OCI-LY3 (cell line): Measurements from ENCODE around the gene PHC2.

ENCODE experiments used
- CTCF ChIP-seq: fragments of 200-600, 300-600 bp; sonication (generic); IDR thresholded peaks from 2 replicates; pipeline ENCODE4 v1.5.1; 2014; ENCODE audit warnings: antibody characterized with exemption, low read length, low read depth
- EZH2phosphoT487 ChIP-seq: fragments of 200-600 bp; shearing (Covaris generic); IDR thresholded peaks from 2 replicates; pipeline ENCODE4 v1.6.1; 2018; ENCODE audit warnings: antibody characterized with exemption, mixed run types, low read depth

DNA sequence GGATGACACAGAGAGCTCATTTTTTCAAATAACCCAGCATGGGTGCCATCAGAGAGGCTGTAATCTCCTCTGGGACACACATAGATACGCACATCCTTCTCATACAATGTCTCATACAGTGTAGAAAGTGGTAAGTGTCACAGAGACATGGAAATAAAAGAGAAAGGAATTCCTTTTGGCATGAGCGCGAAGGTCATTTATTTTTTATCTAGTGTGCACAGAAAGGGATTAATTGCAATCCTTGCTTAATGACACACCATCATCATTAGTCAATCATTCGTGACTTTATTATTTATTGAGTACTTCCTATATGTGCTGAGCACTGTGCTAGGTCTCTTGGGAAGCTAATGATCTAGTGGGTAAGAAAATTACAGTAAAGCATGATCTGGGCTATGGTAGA is 46.6 kb upstream of the PHC2 start:
- TF ChIP-seq CTCF (no peak), EZH2phosphoT487 (no peak)
